Measurements from ENCODE around the gene PMF1. TPM values are rescaled to one million over a fixed set of nuclear protein-coding genes. Genes with fewer than 3 reads are reported as not detected.
"Not testable (repeated sequence)": the region's sequence is repeated elsewhere in the genome, so short reads cannot be mapped to it uniquely, and the experiment has no call there.

PMF1 gene
- total RNA-seq, 1 donor, result 34.0 TPM

- no peaks in the 10 kb centered on the region for H3K27me3 ChIP-seq (ENCODE audit: insufficient read depth, low read length)
- H3K27ac ChIP-seq (ENCODE audit: low read depth, low read length), result no peak overlapping the region
- TF ChIP-seq, protein P1, sequence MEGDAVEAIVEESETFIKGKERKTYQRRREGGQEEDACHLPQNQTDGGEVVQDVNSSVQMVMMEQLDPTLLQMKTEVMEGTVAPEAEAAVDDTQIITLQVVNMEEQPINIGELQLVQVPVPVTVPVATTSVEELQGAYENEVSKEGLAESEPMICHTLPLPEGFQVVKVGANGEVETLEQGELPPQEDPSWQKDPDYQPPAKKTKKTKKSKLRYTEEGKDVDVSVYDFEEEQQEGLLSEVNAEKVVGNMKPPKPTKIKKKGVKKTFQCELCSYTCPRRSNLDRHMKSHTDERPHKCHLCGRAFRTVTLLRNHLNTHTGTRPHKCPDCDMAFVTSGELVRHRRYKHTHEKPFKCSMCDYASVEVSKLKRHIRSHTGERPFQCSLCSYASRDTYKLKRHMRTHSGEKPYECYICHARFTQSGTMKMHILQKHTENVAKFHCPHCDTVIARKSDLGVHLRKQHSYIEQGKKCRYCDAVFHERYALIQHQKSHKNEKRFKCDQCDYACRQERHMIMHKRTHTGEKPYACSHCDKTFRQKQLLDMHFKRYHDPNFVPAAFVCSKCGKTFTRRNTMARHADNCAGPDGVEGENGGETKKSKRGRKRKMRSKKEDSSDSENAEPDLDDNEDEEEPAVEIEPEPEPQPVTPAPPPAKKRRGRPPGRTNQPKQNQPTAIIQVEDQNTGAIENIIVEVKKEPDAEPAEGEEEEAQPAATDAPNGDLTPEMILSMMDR (IDR thresholded peaks at IDR 0.05; ENCODE audit: extremely low read depth, low read depth, low read length), result no peak
- no peaks in the 10 kb centered on the region for H3K36me3 ChIP-seq (ENCODE audit: insufficient read depth, low read length)
- no peaks in the 10 kb centered on the region for H3K79me2 ChIP-seq (ENCODE audit: insufficient read depth, low read length)
- no peaks in the 10 kb centered on the region for H3K4me1 ChIP-seq (ENCODE audit: insufficient read depth, low read length)
- no peaks in the 10 kb centered on the region for H4K20me1 ChIP-seq (ENCODE audit: insufficient read depth, low read length)
- H3K9me3 ChIP-seq (ENCODE audit: low read depth, low read length), result no peaks in the 10 kb centered on the region
- H3K4me2 ChIP-seq (ENCODE audit: insufficient read depth, low read length), result no peak overlapping the region
- H3K4me3 ChIP-seq (ENCODE audit: insufficient read depth, low read length), result no peak overlapping the region
- no peak overlapping the region for H2AFZ ChIP-seq (ENCODE audit: low read length)
- no peak for DNase-seq (ENCODE audit: insufficient read length, low spot score, missing footprints)
These were observed 34.7 kb upstream of the PMF1 start for GRCh38 chr1:156177919-156178654.

- H3K36me3 ChIP-seq (ENCODE audit: insufficient read depth, low read length), result no peaks in the 10 kb centered on the region
- TF ChIP-seq, protein P1 (IDR thresholded peaks at IDR 0.05; ENCODE audit: extremely low read depth, low read depth, low read length), result no peak
- no peak overlapping the region for H3K4me2 ChIP-seq (ENCODE audit: insufficient read depth, low read length)
- no peaks in the 10 kb centered on the region for H3K4me1 ChIP-seq (ENCODE audit: insufficient read depth, low read length)
- no peak overlapping the region for H3K4me3 ChIP-seq (ENCODE audit: insufficient read depth, low read length)
- no peak overlapping the region for H2AFZ ChIP-seq (ENCODE audit: low read length)
- H3K9me3 ChIP-seq (ENCODE audit: low read depth, low read length), result no peaks in the 10 kb centered on the region
- no peak overlapping the region for H3K27ac ChIP-seq (ENCODE audit: low read depth, low read length)
- DNase-seq (ENCODE audit: insufficient read length, low spot score, missing footprints), result no peak
- no peaks in the 10 kb centered on the region for H4K20me1 ChIP-seq (ENCODE audit: insufficient read depth, low read length)
- H3K27me3 ChIP-seq (ENCODE audit: insufficient read depth, low read length), result no peaks in the 10 kb centered on the region
- no peaks in the 10 kb centered on the region for H3K79me2 ChIP-seq (ENCODE audit: insufficient read depth, low read length)
These were observed 32.3 kb upstream of the PMF1 start for GRCh38 chr1:156180471-156180870.

DNA sequence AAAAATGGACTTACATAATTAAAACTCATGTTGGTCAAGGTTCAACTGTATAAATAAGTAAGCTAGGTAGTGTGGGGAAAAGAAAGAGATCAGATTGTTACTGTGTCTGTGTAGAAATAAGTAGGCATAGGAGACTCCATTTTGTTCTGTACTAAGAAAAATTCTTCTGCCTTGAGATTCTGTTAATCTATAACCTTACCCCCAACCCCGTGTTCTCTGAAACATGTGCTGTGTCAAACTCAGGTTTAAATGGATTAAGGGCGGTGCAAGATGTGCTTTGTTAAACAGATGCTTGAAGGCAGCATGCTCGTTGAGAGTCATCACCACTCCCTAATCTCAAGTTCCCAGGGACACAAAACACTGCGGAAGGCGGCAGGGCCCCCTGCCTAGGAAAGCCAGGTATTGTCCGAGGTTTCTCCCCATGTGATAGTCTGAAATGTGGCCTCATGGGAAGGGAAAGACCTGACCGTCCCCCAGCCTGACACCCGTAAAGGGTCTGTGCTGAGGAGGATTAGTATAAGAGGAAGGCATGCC, 31.3 kb upstream of the PMF1 start:
- not testable (repeated sequence) for H3K4me3 ChIP-seq (ENCODE audit: insufficient read depth, low read length); H3K79me2 ChIP-seq (ENCODE audit: insufficient read depth, low read length); H3K4me2 ChIP-seq (ENCODE audit: insufficient read depth, low read length); H3K36me3 ChIP-seq (ENCODE audit: insufficient read depth, low read length); H3K27me3 ChIP-seq (ENCODE audit: insufficient read depth, low read length); H3K9me3 ChIP-seq (ENCODE audit: low read depth, low read length); H4K20me1 ChIP-seq (ENCODE audit: insufficient read depth, low read length); H2AFZ ChIP-seq (ENCODE audit: low read length); H3K4me1 ChIP-seq (ENCODE audit: insufficient read depth, low read length); DNase-seq (ENCODE audit: insufficient read length, low spot score, missing footprints); H3K27ac ChIP-seq (ENCODE audit: low read depth, low read length)

DNA sequence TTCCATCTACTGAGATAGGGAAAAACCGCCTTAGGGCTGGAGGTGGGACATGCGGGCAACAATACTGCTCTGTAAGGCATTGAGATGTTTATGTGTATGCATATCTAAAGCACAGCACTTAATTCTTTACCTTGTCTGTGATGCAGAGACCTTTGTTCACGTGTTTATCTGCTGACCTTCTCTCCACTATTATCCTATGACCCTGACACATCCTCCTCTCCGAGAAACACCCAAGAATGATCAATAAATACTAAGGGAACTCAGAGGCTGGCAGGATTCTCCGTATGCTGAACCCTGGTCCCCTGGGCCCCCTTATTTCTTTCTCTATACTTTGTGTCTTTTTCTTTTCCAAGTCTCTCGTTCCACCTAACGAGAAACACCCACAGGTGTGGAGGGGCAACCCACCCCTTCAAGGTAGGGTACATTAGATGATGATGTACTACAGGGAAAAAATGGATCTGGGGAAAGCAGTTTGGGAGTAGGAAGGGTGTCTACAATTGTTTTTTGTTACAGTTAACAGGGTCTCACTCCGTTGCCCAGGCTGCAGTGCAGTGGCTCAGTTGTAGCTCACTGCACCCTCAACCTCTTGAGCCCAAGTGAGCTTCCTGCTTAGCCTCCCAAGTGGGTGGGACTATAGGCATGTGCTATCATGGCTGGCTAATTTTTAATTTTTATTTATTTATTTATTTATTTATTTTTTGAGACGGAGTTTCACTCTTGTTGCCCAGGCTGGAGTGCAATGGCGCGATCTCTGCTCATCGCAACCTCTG, 30.6 kb upstream of the PMF1 start:
- not testable (repeated sequence) for H3K36me3 ChIP-seq (ENCODE audit: insufficient read depth, low read length); H3K4me3 ChIP-seq (ENCODE audit: insufficient read depth, low read length); H2AFZ ChIP-seq (ENCODE audit: low read length); H3K9me3 ChIP-seq (ENCODE audit: low read depth, low read length); H3K79me2 ChIP-seq (ENCODE audit: insufficient read depth, low read length); DNase-seq (ENCODE audit: insufficient read length, low spot score, missing footprints); H3K4me1 ChIP-seq (ENCODE audit: insufficient read depth, low read length); H3K27me3 ChIP-seq (ENCODE audit: insufficient read depth, low read length); H3K27ac ChIP-seq (ENCODE audit: low read depth, low read length); H3K4me2 ChIP-seq (ENCODE audit: insufficient read depth, low read length); H4K20me1 ChIP-seq (ENCODE audit: insufficient read depth, low read length)

- H3K27me3 ChIP-seq (ENCODE audit: insufficient read depth, low read length); H3K27ac ChIP-seq (ENCODE audit: low read depth, low read length); H3K79me2 ChIP-seq (ENCODE audit: insufficient read depth, low read length); H3K36me3 ChIP-seq (ENCODE audit: insufficient read depth, low read length); H4K20me1 ChIP-seq (ENCODE audit: insufficient read depth, low read length); H3K9me3 ChIP-seq (ENCODE audit: low read depth, low read length); DNase-seq (ENCODE audit: insufficient read length, low spot score, missing footprints); H3K4me3 ChIP-seq (ENCODE audit: insufficient read depth, low read length); H3K4me2 ChIP-seq (ENCODE audit: insufficient read depth, low read length); H2AFZ ChIP-seq (ENCODE audit: low read length); H3K4me1 ChIP-seq (ENCODE audit: insufficient read depth, low read length): not testable (repeated sequence)
These were observed 26.2 kb upstream of the PMF1 start for GRCh38 chr1:156186347-156187177.

DNA sequence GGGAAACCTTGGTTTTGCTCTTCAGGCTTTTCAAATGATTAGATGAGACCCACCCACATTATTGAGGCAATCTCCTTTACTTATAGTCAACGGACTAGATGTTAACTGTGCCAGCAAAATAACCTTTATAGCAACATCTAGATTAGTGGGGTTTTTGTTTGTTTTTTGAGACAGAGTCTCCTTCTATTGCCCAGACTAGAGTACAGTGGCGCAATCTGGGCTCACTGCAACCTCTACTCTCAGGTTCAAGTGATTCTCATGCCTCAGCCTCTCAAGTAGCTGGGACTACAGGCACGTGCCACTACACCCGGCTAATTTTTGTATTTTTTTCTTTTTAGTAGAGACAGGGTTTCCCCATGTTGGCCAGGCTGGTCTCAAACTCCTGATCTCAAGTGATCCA, 22.5 kb upstream of the PMF1 start:
- not testable (repeated sequence) for H3K4me3 ChIP-seq (ENCODE audit: insufficient read depth, low read length); H4K20me1 ChIP-seq (ENCODE audit: insufficient read depth, low read length); H3K27ac ChIP-seq (ENCODE audit: low read depth, low read length); H3K27me3 ChIP-seq (ENCODE audit: insufficient read depth, low read length); H3K4me2 ChIP-seq (ENCODE audit: insufficient read depth, low read length); H3K36me3 ChIP-seq (ENCODE audit: insufficient read depth, low read length); H3K9me3 ChIP-seq (ENCODE audit: low read depth, low read length); DNase-seq (ENCODE audit: insufficient read length, low spot score, missing footprints); H2AFZ ChIP-seq (ENCODE audit: low read length)
- H3K4me1 ChIP-seq (ENCODE audit: insufficient read depth, low read length), result peaks cover 13% of the 10 kb centered on the region
- H3K79me2 ChIP-seq (ENCODE audit: insufficient read depth, low read length), result peaks cover 12% of the 10 kb centered on the region

Data from osteoblast (primary cell).